ENCODE measurements around the gene YARS2. TPM values are rescaled to one million over a fixed set of nuclear protein-coding genes. Genes with fewer than 3 reads are reported as not detected.

YARS2 gene
- polyA plus RNA-seq, 2 of the 4 experiments (the other 2 are of a cell fraction), result 23.3 to 43.2 TPM

DNA sequence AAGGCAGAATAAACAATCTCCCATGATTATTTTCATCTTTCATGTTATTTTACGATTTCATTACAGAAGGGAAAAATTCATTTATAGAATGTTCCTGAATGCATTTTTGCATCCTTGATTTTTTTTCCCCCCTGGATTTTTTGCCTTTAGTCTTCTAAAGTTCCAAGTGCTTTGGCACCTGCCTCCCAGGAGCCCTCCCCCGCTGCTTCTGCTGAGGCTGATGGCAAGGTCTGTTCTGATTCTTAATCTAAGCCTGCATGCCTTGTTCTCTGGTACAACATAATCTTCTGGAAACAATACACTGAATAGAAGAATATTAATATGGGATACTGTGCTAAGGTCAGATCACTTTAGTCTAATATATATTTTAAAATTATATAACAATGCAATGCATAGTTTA is 18.0 kb downstream of the YARS2 start:
- Histone ChIP-seq H3K9me3 (no peaks in the 10 kb centered on the region), H3K4me1 (no peaks in the 10 kb centered on the region), H3K4me3 (no peak overlapping the region), H3K27ac (no peak overlapping the region), H3K4me2 (no peak overlapping the region)
- ChIA-PET CTCF (interaction anchor here (1.7 kb wide), 1 partner anchor 18 kb away, joined by 10 read pairs; the partner anchor contains the start of gene YARS2), POLR2A (no interaction called here)
- TF ChIP-seq, protein P1, sequence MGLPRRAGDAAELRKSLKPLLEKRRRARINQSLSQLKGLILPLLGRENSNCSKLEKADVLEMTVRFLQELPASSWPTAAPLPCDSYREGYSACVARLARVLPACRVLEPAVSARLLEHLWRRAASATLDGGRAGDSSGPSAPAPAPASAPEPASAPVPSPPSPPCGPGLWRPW (IDR thresholded peaks at IDR 0.05), result no peak
- no peak for FAIRE-seq
- ATAC-seq, result no peak
- no peak for DNase-seq (ENCODE audit: low read depth in 1 of 2, low spot score in 1 of 2)
- WGBS (ENCODE audit: missing lambda C conversion rate), result 86% methylated on average over 2 of the region's 2 CpGs

DNA sequence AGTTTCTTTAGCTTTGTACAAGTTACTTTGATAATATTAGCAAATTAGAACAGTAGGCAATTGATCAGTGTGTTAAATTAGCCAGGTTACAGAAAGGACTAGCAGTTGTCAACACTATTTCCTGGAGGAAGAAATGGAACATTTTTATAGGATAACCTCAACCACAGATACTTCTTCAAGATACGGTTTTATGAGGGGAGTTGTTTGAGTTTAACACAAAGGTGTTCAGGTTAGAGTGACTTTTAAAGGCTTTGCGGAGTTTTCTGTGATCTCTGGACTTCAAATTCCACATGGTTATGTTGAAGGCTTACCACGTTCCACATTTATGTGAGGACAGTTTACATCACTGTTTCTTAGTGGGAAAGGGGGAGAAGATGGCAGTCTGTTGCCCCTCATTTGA is 19.3 kb downstream of the YARS2 start:
- H3K4me1 ChIP-seq, result no peaks in the 10 kb centered on the region
- H3K9me3 ChIP-seq, result no peaks in the 10 kb centered on the region
- DNase-seq (ENCODE audit: low read depth in 1 of 2, low spot score in 1 of 2), result no peak
- TF ChIP-seq, protein P2, sequence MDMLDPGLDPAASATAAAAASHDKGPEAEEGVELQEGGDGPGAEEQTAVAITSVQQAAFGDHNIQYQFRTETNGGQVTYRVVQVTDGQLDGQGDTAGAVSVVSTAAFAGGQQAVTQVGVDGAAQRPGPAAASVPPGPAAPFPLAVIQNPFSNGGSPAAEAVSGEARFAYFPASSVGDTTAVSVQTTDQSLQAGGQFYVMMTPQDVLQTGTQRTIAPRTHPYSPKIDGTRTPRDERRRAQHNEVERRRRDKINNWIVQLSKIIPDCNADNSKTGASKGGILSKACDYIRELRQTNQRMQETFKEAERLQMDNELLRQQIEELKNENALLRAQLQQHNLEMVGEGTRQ (IDR thresholded peaks at IDR 0.05), result no peak
- TF ChIP-seq, protein P3, sequence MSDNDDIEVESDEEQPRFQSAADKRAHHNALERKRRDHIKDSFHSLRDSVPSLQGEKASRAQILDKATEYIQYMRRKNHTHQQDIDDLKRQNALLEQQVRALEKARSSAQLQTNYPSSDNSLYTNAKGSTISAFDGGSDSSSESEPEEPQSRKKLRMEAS (IDR thresholded peaks at IDR 0.05), result no peak
- TF ChIP-seq RNF2 (IDR thresholded peaks at IDR 0.05; ENCODE audit: borderline replicate concordance, low read depth) (no peak), HOXB5 (CRISPR knock-in tag; IDR thresholded peaks at IDR 0.05) (no peak), SREBF2 (IDR thresholded peaks at IDR 0.05) (no peak), CBX8 (IDR thresholded peaks at IDR 0.05) (no peak), GATA3 (IDR thresholded peaks at IDR 0.05; ENCODE audit: borderline replicate concordance) (no peak), BHLHE40 (IDR thresholded peaks at IDR 0.05; ENCODE audit: low read depth, low read length) (no peak), TP53 (CRISPR knock-in tag; IDR thresholded peaks at IDR 0.05) (no peak), CHD2 (IDR thresholded peaks at IDR 0.05; ENCODE audit: low read length, partially characterized antibody) (no peak), RFX5 (IDR thresholded peaks at IDR 0.05) (no peak), FOSL2 (IDR thresholded peaks at IDR 0.05) (no peak), FOSL2 (CRISPR knock-in tag; IDR thresholded peaks at IDR 0.05) (no peak), RCOR1 (IDR thresholded peaks at IDR 0.05; ENCODE audit: low read depth, low read length) (no peak)
- TF ChIP-seq, protein P4, sequence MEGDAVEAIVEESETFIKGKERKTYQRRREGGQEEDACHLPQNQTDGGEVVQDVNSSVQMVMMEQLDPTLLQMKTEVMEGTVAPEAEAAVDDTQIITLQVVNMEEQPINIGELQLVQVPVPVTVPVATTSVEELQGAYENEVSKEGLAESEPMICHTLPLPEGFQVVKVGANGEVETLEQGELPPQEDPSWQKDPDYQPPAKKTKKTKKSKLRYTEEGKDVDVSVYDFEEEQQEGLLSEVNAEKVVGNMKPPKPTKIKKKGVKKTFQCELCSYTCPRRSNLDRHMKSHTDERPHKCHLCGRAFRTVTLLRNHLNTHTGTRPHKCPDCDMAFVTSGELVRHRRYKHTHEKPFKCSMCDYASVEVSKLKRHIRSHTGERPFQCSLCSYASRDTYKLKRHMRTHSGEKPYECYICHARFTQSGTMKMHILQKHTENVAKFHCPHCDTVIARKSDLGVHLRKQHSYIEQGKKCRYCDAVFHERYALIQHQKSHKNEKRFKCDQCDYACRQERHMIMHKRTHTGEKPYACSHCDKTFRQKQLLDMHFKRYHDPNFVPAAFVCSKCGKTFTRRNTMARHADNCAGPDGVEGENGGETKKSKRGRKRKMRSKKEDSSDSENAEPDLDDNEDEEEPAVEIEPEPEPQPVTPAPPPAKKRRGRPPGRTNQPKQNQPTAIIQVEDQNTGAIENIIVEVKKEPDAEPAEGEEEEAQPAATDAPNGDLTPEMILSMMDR (IDR thresholded peaks at IDR 0.05), result no peak
- TF ChIP-seq, protein P5, sequence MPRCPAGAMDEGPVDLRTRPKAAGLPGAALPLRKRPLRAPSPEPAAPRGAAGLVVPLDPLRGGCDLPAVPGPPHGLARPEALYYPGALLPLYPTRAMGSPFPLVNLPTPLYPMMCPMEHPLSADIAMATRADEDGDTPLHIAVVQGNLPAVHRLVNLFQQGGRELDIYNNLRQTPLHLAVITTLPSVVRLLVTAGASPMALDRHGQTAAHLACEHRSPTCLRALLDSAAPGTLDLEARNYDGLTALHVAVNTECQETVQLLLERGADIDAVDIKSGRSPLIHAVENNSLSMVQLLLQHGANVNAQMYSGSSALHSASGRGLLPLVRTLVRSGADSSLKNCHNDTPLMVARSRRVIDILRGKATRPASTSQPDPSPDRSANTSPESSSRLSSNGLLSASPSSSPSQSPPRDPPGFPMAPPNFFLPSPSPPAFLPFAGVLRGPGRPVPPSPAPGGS (IDR thresholded peaks at IDR 0.05), result no peak
- TF ChIP-seq, protein P6, sequence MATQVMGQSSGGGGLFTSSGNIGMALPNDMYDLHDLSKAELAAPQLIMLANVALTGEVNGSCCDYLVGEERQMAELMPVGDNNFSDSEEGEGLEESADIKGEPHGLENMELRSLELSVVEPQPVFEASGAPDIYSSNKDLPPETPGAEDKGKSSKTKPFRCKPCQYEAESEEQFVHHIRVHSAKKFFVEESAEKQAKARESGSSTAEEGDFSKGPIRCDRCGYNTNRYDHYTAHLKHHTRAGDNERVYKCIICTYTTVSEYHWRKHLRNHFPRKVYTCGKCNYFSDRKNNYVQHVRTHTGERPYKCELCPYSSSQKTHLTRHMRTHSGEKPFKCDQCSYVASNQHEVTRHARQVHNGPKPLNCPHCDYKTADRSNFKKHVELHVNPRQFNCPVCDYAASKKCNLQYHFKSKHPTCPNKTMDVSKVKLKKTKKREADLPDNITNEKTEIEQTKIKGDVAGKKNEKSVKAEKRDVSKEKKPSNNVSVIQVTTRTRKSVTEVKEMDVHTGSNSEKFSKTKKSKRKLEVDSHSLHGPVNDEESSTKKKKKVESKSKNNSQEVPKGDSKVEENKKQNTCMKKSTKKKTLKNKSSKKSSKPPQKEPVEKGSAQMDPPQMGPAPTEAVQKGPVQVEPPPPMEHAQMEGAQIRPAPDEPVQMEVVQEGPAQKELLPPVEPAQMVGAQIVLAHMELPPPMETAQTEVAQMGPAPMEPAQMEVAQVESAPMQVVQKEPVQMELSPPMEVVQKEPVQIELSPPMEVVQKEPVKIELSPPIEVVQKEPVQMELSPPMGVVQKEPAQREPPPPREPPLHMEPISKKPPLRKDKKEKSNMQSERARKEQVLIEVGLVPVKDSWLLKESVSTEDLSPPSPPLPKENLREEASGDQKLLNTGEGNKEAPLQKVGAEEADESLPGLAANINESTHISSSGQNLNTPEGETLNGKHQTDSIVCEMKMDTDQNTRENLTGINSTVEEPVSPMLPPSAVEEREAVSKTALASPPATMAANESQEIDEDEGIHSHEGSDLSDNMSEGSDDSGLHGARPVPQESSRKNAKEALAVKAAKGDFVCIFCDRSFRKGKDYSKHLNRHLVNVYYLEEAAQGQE (IDR thresholded peaks at IDR 0.05), result no peak
- ChIA-PET POLR2A (interaction anchor here (0.7 kb wide), 1 partner anchor 13 kb away, joined by 9 read pairs; no protein-coding TSS in a partner anchor), CTCF (interaction anchor here (1.7 kb wide), 1 partner anchor 19 kb away, joined by 10 read pairs; the partner anchor contains the start of gene YARS2)
- WGBS (ENCODE audit: missing lambda C conversion rate), result 84% methylated on average over 3 of the region's 3 CpGs
- peak in 1 of 2 experiments; percentile 33; a peak in 2 of 6 replicates for ATAC-seq
- H3K4me3 ChIP-seq, result no peak overlapping the region
- no peak for FAIRE-seq
- H3K27ac ChIP-seq, result no peak overlapping the region
- H3K4me2 ChIP-seq, result no peak overlapping the region

All from A549 (cell line).